Suppressor macrophage treated with lipopolysaccharide for 4 hours (primary cell): ENCODE measurements around the gene RDH8.
A peak's percentile ranks its signal among the peaks of the same experiment; 100 is the strongest.

ENCODE experiments used
- DNase-seq: peaks from one replicate; pipeline ENCODE4 v3.0.0-alpha.2; 2020

Gene RDH8

DNA sequence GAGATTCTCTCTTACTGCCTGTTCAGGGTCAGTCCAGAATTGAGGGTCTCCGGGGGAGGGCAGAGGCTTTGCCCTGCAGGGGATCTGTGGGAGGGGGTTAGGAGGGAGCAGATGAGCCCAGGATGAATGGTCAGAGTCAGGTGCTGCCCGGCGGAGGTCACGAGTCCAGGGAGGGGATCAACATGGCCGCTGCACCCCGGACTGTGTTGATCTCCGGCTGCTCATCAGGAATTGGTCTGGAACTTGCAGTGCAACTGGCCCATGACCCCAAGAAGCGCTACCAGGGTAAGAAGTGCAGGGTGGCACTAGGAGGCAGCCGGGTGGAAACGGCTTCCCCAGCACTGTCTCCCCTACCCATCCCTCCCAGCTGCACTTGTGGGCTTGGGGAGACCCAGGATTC, at the start of gene RDH8:
Gene RDH8, plus strand, starts transcription at position 168 of the 400 bp plus-strand sequence. Its CDS starts 15 bp downstream, at position 183.
- DNase-seq: no peak

DNA sequence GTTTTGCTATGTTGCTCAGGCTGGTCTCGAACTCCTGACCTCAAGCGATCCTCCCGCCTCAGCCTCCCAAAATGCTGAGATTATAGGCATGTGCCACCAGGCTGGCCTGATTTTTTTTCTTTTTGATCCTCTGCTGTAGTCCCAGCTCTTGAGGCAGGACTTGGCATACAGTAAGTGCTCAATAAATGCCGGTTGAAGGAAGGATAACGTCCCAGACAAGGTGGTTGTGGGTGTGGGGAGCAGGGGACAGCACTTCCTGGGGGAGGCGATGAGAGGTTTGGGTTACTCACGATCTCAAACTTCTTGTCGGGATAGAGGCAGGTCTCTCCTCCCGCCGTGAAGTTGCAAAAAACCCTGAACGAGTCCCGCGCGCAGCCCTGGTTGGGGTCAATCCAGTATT, 47.3 kb upstream of the RDH8 start:
- DNase-seq: no peak

DNA sequence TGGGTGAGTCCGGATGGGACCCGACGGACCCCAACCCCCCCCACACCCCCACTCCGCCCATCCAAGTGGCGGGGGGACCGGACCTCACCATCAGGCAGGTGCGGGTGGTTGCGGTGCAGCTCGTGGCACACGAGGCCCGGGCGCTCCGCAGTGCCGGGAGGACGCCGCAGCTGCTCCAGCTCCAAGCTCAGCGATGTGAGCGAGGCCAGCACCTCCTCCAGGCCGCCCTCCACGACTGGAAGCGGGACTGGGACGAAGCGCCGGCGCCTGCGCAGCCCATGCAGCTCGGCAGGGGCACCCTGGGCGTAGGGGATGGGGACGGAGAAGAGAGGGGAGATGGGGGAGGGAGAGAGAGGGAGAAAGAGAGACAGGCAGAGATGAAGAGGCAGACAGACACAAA, 46.8 kb upstream of the RDH8 start:
- no peak for DNase-seq

GRCh38 chr19:9967326-9967725, 46.0 kb upstream of the RDH8 start:
- DNase-seq: no peak

DNA sequence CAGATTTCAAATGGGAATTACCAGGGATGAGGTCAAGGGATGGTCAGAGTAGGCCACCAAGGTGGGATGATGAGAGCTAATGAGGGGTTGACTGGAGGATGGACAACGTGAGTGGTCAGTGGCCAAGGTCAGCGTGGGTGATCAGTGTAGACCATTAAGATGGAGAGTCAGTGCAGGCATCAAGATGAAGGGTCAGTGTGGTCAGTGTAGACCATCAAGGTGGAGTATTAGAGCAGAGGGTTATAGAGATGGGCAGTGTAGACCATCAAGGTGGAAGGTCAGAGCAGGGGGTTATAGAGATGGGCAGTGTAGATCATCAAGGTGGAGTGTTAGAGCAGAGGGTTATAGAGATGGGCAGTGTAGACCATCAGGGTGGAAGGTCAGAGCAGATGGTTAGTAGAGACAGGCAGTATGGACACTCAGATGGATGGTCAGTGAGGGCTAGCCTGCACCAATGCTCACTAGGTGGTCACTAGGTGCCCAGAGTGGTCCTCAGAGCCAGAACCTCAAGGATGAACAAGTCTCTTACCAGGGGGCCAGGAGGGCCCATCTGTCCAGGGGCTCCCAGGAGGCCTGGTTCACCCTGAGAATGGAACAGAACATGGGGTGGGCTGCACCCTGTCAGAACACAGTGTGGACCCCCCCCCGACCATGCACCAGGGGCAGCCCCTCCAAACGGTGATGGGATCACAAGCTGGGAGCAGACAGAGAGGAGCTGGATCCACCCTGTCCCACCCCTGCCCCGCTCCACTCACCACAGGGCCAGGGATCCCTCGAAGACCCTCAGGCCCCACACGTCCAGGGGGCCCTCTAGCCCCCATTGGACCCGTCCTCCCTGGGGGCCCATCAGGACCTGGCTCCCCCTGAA, 44.2 kb upstream of the RDH8 start:
- no peak for DNase-seq

GRCh38 chr19:9969688-9969975, 43.7 kb upstream of the RDH8 start:
- no peak for DNase-seq

GRCh38 chr19:9970481-9970880, 42.8 kb upstream of the RDH8 start:
- DNase-seq: no peak

DNA sequence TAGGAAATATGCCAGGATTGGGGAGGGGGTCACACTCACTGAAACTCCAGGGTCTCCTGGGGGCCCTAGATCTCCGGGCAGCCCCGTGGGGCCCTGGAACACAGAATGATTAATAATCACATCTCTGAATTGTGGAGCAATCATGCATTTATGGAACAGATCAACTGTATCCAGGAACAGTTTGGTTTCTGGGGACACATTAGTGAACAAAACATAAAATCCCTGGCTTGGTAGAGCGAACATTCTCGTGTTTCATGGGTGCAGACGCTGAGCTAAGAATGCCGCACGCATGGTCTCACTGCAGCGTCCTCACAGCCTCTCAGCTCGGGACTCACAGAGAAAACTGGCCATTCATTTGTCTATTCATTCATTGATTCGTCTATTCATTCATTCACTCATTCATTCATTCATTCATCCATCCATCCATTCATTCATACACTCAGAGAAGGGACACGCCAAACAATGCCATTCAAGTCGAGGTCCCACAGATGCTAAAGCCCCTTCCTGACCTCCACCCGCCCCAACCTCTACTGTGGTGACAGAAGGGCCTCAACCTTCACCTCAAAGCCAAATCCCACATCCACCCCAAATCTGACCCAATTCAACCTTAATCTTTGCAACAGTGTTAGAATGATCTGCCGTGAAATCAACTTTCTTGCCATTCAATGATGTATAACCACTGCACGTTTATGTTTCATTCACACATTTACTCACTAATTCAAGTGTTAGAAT, 42.0 kb upstream of the RDH8 start:
- DNase-seq: no peak

DNA sequence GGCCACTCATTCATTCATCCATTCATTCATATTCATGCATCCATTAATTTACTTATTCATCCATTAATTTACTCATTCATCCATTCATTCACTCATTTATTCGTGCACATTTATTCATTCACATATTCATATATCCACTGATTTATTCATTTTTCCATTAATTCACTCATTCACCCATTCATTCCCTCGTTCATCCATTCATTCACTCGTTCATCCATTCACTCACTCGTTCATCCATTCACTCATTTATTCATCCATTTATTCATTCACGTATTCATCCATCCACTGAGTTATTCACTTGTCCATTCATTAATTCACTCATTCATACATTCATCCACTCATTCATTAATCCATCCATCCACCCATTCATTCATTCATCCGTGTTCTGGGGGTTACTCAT, 41.2 kb upstream of the RDH8 start:
- no peak for DNase-seq

GRCh38 chr19:9981406-9982260, 31.6 kb upstream of the RDH8 start:
- DNase-seq: no peak

DNA sequence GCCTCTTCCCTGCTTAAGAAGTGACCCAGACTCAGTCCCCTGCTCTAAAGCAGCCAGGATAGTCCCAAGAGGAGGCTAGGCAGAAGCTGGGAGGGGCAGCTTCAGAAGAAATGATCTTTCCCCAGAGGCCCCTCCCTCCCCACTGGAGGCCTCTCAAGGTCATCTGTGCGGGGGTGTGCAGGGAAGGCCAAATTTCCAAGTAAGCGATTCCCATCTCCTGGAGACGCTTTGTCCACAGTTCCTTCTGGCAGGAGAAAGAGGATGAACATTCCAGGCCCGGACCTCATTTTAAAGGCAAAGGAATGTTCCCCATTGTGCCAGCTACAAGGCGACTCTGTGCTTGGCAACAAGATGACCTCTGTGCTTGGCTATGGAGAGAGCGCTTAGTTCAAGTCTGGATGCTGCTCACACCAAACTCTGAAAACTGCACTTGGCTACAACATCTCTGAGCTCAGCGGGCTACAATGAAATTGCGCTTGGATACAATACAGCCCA, 26.4 kb upstream of the RDH8 start:
- no peak for DNase-seq

GRCh38 chr19:9989504-9989903, 23.8 kb upstream of the RDH8 start:
- no peak for DNase-seq

DNA sequence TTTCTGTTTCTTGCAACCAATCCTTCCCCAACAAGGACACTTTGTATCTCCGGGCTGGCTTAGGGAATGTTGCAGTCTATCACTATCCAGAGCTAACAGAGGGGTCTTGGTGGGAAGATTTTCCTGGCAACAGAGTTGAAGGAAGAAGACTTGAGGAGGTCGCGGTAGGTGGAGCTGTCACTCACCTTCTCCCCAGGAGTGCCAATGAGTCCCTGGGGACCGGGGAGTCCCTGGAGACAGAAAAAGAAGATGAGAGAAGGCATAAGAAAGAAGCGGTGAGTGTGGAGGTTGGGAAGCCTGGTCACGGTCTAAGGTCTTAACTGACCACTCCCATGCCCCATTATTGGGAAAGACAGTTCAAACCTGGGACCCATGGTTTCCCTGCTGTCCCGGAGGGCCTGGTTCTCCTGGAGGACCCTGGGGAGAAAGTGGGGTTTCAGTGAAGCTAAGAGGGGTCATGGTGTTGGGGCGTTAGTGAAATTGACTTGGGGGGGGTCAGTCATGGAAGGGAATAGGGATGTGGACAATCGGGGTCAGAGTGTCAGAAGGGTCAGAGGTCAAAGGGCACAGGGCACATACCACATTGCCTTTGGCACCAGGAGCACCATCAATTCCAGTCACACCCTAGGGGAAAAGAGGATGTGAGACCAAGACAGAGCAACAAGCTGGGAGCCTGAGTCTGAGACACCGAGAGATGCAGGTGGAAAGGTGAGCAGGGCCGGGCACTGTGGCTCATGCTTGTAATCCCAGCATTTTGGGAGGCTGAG, 21.7 kb upstream of the RDH8 start:
- no peak for DNase-seq

DNA sequence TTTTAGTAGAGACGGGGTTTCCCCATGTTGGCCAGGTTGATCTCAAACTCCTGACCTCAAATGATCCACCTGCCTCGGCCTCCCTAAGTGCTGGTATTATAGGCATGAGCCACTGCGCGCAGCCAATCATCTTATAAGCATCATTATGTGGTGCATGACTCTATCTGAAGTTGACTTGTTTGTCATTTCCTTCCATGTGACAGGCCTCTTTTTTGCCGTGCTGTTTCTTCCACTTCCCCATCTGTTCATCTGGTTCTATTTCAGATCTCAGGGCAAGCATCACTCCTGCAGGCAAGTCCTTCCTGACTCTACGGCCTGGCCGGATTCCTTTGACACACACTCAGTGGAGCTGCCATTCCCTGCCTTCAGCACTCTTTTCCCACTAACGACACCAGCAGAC, 18.2 kb upstream of the RDH8 start:
- DNase-seq: peak; percentile 11

DNA sequence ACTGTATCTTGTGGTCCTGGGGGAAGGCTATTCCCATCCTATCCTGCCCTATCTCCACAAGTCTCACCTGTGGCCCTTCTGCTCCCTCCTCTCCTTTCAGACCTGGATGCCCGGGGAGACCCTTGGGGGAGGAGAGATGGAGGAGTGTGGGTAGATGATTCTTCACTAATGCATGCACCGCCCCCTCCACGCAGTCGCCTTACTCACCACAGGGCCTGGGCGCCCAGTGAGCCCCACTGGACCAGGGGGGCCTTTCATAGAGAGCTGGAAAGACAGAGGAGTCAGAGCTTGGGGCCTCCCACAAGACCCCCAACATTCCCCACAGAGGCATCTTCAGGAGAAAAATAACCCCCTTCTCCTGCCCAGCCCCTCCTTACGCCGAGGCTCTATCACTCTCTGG, 17.3 kb upstream of the RDH8 start:
- no peak for DNase-seq

DNA sequence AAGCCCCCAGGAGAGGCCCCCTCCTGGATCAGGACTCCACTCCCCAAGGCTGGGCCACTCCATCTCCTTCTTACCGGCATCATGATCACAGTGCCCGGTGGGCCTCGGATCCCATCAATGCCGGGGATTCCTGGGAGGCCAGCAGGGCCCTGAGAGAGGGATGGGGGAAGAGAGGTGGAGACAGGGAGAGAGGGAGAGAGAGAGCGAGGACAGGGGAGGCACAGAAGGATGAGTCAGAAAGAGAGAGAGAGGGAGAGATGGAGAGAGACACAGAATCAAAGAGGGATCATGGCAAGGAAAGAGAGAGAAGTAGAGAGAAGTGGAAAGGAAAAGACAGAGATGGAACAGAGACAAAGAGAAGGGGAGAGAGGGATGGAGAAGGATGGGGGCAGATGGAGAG, 16.7 kb upstream of the RDH8 start:
- no peak for DNase-seq

DNA sequence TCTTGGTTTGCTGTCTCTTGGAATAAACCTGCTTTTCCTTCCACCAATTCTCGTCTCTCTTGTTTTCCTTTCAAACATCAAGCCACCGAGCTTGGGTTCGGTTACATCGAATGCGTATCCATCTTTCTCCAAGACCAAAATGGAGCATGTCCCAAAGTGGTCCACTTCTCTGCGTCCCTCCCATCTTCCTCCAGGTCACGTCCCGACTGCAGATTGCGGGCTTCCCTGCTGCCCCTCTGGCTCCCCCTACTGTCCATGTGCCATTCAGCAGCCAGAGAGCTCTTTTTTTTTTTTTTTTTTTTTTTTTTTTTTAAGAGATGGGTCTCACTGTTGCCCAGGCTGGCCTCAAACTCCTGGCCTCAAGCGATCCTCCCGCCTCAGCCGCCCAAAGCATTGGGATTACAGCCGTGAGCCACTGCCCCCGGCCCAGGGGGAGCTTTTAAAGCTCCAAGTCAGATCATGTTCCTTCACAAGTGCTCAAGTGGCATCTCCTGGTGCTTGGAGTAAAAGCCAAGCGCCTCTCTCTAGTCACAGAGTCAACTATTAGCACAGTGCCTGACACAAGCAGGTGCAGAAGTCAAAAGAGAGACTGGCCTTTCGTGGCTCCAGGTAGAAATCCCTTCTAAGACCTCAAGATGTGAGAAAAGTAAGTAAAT, 13.0 kb upstream of the RDH8 start:
- peak; percentile 77 for DNase-seq

DNA sequence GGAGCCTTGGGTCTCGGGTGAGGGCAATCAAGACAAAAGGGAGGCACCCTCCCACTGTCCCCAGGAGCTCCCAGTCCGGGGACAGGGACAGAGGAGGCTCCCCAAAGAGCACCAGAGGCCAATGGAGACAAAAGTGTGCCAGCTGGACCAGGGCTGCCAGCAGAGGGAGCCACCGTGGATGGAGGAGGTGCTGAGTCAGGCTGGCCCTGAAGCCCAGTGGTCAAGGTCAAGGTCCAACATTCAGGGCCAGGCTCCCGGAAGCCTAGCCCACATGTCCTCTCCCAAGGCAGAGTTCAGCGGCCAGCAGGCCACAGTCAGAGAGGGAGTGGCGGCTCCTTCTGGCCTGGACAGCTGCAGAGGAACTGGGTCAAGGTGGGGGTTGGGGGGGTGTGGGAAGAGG, 11.4 kb upstream of the RDH8 start:
- DNase-seq: peak; percentile 40

GRCh38 chr19:10003271-10003670, 10.0 kb upstream of the RDH8 start:
- DNase-seq: no peak

DNA sequence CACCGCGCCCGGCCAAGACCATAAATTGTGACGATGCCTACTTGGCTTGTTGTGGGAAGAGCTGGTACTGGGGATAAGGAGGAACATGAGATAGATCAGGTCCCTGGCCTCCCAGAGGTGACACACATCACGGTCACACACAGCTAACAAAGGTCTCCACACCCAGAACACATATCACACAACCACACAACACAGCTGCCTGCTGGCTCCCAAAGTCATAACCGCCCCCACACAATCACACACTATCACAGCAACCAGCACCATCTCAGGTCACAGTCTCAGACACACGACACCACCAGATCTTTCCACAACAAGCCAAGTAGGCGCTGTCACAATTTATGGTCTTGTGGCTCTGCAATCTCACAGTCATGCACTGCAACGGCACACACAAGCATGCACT, 8.7 kb upstream of the RDH8 start:
- no peak for DNase-seq

GRCh38 chr19:10005632-10006334, 7.5 kb upstream of the RDH8 start:
- no peak for DNase-seq

DNA sequence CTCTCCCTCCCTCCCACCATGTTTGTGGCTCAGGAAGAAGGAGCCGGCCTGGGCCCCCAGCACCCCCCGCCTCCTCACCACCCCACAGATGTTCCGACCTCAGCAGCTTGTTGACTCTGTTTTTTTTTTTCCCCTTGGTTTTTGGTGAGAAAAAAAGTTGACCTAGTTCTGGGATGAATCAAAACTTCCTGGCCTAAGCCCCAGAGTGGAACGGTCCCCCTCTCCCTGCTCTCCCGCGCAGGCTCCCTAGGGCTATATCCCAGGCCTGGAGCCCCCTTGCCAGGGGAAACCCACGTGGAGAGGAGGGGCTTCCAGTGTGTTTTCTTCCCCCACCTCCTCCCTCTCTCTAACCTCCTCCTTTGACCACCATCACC, 7.0 kb upstream of the RDH8 start:
- DNase-seq: no peak
